NB4 (cell line): Measurements from ENCODE around the gene MYO18A.
A peak's percentile ranks its signal among the peaks of the same experiment; 100 is the strongest.

ENCODE experiments used
- DNase-seq: peaks from one replicate; pipeline ENCODE4 v3.0.0; 2010; ENCODE audit warnings: low read depth
- H3K4me3 ChIP-seq: one replicate; pipeline ENCODE4 v1.5.1; 2011; ENCODE audit warnings: mild to moderate bottlenecking, low read depth, low read length, moderate library complexity
- MYC ChIP-seq: IDR thresholded peaks from 2 replicates; pipeline ENCODE4 v1.6.1; 2011; ENCODE audit warnings: low read depth, low read length
- POLR2A ChIP-seq: IDR thresholded peaks from 2 replicates; pipeline ENCODE4 v1.6.1; 2011; ENCODE audit warnings: mild to moderate bottlenecking; ENCODE audit not compliant: insufficient read length; ENCODE audit errors: extremely low read depth
- TF ChIP-seq, protein P1 (sequence below): IDR thresholded peaks from one replicate; pipeline ENCODE4 v1.5.1; 2012; ENCODE audit warnings: low read depth, low read length
- TF ChIP-seq, protein P2 (sequence below): IDR thresholded peaks from 2 replicates; pipeline ENCODE4 v1.6.1; 2011; ENCODE audit warnings: low read depth, low read length

Gene MYO18A

DNA sequence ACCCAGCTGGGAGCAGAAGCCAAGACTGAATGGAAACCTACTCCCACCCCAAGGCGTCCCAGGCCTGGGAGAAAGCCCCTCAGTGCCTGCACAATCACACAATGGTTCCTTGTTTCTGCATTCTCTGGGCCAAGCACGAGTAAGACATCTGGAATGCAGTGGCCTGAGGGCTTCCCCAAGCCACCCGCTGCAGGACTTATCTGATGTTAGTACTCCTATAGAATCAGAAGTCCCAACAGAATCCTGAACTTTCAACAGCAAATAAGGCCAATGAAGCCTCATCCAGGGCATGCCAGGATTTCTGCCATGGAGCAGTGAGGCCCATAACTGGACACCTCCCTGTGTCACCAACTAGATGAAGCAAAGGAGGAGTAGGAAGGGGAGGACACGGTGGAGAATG lies 28.6 kb downstream of the MYO18A start:
- H3K4me3 ChIP-seq, result no peak overlapping the region
- TF ChIP-seq, protein P1, sequence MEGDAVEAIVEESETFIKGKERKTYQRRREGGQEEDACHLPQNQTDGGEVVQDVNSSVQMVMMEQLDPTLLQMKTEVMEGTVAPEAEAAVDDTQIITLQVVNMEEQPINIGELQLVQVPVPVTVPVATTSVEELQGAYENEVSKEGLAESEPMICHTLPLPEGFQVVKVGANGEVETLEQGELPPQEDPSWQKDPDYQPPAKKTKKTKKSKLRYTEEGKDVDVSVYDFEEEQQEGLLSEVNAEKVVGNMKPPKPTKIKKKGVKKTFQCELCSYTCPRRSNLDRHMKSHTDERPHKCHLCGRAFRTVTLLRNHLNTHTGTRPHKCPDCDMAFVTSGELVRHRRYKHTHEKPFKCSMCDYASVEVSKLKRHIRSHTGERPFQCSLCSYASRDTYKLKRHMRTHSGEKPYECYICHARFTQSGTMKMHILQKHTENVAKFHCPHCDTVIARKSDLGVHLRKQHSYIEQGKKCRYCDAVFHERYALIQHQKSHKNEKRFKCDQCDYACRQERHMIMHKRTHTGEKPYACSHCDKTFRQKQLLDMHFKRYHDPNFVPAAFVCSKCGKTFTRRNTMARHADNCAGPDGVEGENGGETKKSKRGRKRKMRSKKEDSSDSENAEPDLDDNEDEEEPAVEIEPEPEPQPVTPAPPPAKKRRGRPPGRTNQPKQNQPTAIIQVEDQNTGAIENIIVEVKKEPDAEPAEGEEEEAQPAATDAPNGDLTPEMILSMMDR, result no peak
- no peak for TF ChIP-seq POLR2A
- no peak for TF ChIP-seq MYC
- TF ChIP-seq, protein P2, sequence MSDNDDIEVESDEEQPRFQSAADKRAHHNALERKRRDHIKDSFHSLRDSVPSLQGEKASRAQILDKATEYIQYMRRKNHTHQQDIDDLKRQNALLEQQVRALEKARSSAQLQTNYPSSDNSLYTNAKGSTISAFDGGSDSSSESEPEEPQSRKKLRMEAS, result no peak
- DNase-seq, result no peak

DNA sequence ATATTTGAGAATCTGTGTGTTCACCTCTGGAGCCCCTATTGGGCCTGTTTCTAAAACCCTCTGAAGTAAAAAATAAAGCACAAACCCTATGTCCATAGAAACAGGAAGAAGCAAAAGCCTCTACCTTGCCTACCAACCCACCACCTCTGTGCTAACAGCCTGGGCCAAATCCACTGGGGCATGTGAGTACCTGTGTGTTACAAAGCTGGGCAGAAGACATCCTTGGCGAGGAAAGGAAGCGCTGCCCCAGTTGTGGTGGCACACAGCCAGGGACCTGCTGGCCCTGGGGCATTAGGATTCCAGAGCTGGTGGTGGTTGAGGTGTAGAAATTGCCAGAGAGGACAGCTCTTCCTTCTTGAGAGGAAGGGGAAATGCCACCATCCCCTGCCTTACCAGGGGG lies 30.0 kb downstream of the MYO18A start:
- TF ChIP-seq, protein P1, result no peak
- TF ChIP-seq POLR2A, result no peak
- TF ChIP-seq MYC, result no peak
- TF ChIP-seq, protein P2, result no peak

DNA sequence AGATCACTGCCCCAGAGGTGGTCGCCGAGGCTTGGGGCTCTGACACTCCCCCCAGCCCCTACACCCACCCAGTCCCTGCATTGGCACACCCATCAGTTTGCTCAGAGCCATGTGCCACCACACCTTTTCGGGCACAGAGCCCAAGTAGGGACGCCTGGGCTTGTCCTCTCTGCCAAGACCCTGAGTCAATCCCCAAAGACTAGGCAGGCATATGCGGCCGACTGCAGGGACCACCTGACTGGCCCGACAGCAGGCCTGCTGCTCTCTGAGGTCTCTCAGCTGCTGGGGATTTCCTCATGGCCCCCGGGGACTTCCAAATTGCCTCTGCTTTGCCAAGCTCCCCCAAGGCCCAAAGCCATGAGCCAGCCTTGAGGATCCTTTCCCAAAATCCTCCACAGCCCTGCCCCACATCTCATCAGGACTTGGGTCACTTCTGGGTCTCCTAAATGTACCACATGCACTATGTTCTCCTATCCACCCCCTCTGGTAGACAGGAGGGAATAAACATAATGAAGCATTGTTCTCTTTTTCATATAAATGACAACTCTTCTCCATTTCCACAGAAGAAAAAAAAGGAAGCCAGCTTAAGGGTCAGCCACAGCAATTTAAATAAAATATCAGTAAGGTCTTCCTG lies 30.6 kb downstream of the MYO18A start:
- TF ChIP-seq, protein P1, result no peak
- no peak for TF ChIP-seq MYC
- TF ChIP-seq, protein P2, result 0 out of 2 replicates have a peak, but pooled peaks have one; percentile 13
- peak; percentile 66 for DNase-seq
- peak overlapping the region; percentile 58 for H3K4me3 ChIP-seq

More for the DNA sequence above, 30.0 kb downstream of the MYO18A start:
- DNase-seq, result no peak
- no peak overlapping the region for H3K4me3 ChIP-seq

DNA sequence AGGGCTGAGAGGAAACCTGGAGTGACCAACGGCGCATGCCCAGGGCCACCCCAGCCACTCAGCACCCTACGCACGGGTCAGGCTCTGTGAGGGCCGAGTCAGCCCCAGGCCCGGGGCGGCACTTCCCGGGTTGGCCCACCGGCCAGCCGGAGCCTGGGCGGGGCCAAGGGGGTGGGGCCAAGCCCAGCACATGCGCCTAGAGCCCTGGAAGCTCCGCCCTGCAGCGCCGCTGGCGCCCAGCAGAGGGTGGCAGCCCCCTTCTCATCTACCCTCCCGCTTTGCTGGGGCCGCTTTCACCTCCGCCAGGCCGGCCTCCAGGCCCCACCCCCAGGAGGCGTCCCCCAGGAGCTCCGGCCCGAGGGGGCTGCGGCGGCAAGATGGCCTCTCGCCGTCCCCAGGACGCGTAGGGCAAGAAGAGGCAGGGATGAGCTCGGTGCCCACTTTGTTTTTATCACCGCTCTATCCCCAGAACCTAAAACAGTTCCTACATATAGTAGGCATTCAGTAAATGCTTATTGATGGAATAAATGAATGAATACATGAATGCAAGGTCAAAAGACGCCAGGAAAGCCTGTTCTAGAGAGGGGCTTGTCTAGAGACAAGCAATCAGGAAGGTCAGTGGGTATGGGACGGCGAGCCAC lies 31.3 kb downstream of the MYO18A start:
- TF ChIP-seq MYC (no peak), POLR2A (peak; percentile 18)
- TF ChIP-seq, protein P1, result peak; percentile 95
- TF ChIP-seq, protein P2, result peak; percentile 61
- DNase-seq, result peak; percentile 96
- peak overlapping the region; percentile 58 for H3K4me3 ChIP-seq

DNA sequence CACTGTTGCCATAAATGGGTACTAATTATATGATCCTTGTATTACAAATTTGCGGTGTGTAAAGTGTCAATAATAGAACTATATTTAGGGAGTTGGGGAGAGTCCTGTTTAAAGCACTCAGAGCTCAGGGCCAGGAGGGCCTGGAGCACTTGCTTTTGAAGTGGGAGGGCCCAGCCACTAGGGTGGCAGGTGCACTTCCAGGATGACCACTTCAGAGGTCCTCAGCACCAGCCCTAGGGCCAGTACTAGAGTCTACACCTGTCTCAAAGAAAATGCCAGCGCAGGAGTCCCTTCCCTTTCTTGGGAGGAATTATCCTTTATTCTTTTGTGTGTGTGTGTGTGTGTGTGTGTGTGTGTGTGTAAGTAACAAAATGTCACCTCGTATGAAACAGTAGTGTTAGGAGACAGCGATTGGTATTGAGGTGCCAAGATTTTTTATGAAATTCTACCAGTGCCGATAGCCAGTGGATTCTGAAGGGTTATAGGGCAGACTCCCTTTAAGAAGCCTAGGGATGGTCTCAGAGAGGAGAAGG lies 31.9 kb downstream of the MYO18A start:
- peak overlapping the region; percentile 22 for H3K4me3 ChIP-seq
- TF ChIP-seq, protein P2, result no peak
- no peak for TF ChIP-seq POLR2A
- TF ChIP-seq, protein P1, result no peak
- no peak for TF ChIP-seq MYC
- no peak for DNase-seq
